B cell (primary cell): ENCODE measurements around the gene FMNL2. TPM values are rescaled to one million over a fixed set of nuclear protein-coding genes. Genes with fewer than 3 reads are reported as not detected.

Experiments
- ATAC-seq: fragments of 200-7000 bp; cut with Tn5 transposase; one replicate; pipeline ENCODE4 v1.10.0; 2021; ENCODE audit warnings: low read depth, mild to moderate bottlenecking, moderate number of reproducible peaks, moderate library complexity
- CTCF ChIA-PET: fragments of 350-600 bp; sonication (Branson Sonifier 250); formaldehyde crosslinking; loops from one replicate; lab custom pipeline; 2021; ENCODE audit warnings: antibody characterized with exemption, inconsistent platforms; lab: Charles Lee
- POLR2A ChIA-PET: fragments of 350-600 bp; sonication (Branson Sonifier 250); formaldehyde crosslinking; loops from one replicate; lab custom pipeline; 2021; ENCODE audit warnings: antibody characterized with exemption; lab: Charles Lee
- DNase-seq: peaks from one replicate; pipeline ENCODE4 v3.0.0; 2013
- H2AFZ ChIP-seq: 2 replicates; pipeline ENCODE4 v1.6.1; 2012; ENCODE audit warnings: mild to moderate bottlenecking, low read depth, low read length; ENCODE audit not compliant: insufficient read depth, poor library complexity, severe bottlenecking
- H3K27ac ChIP-seq, 2 donors: 1 replicate in 1 of 2; 2 replicates in 1 of 2; pipeline ENCODE4 v1.5.1; 2012 to 2013; ENCODE audit warnings: low read length in 2 of 2, mild to moderate bottlenecking in 2 of 2, moderate library complexity in 1 of 2
- H3K27me3 ChIP-seq, 4 experiments: fragments of 200-600 bp in 1 of 4; sonication (generic) in 1 of 4; replicated peaks in 1 of 4; 1 replicate in 2 of 4; 2 replicates in 2 of 4; pipeline versions ENCODE4 v1.6.1 to v1.7.0; 2013 to 2016; ENCODE audit warnings: low read length in 3 of 4, mild to moderate bottlenecking in 2 of 4, mixed read lengths in 1 of 4, moderate library complexity in 1 of 4; ENCODE audit not compliant: insufficient read depth in 4 of 4, control insufficient read depth in 3 of 4; ENCODE audit errors: control extremely low read depth in 1 of 4
- H3K36me3 ChIP-seq, 2 experiments: replicated peaks in 1 of 2; 1 replicate in 1 of 2; 2 replicates in 1 of 2; pipeline versions ENCODE4 v1.6.1 to v1.7.1; 2013; ENCODE audit warnings: low read length in 1 of 2; ENCODE audit not compliant: insufficient read depth in 2 of 2, control insufficient read depth in 1 of 2; ENCODE audit errors: control extremely low read depth in 1 of 2, extremely low read depth in 1 of 2
- H3K4me1 ChIP-seq, 2 donors: fragments of 200-600 bp in 1 of 2; sonication (generic) in 1 of 2; 1 replicate in 1 of 2; 2 replicates in 1 of 2; pipeline versions ENCODE4 v1.5.1 to v1.6.1; 2013 to 2017; ENCODE audit warnings: low read length in 2 of 2; ENCODE audit not compliant: control insufficient read depth in 2 of 2, insufficient read depth in 2 of 2
- H3K4me2 ChIP-seq: replicated peaks from 2 replicates; pipeline ENCODE3; 2012; ENCODE audit warnings: mild to moderate bottlenecking, low read depth, low read length; ENCODE audit not compliant: poor library complexity, severe bottlenecking
- H3K4me3 ChIP-seq, 5 experiments: fragments of 200-600 bp in 1 of 5; sonication (generic) in 1 of 5; 1 replicate in 3 of 5; 2 replicates in 2 of 5; pipeline versions ENCODE4 v1.5.1 to v1.7.0; 2011 to 2016; ENCODE audit warnings: low read length in 4 of 5, mild to moderate bottlenecking in 4 of 5, low read depth in 2 of 5, control low read depth in 1 of 5, moderate library complexity in 1 of 5; ENCODE audit not compliant: insufficient read depth in 1 of 5; ENCODE audit errors: control extremely low read depth in 1 of 5, extremely low read depth in 1 of 5
- H3K79me2 ChIP-seq: fragments of 200-600 bp; sonication (generic); one replicate; pipeline ENCODE4 v1.6.0; 2016; ENCODE audit warnings: low read length; ENCODE audit not compliant: control insufficient read depth, insufficient read depth
- H3K9ac ChIP-seq: fragments of 200-600 bp; sonication (generic); 2 replicates; pipeline ENCODE4 v1.6.1; 2017; ENCODE audit warnings: mild to moderate bottlenecking, low read length, moderate library complexity
- H3K9me3 ChIP-seq, 3 donors: one replicate each; pipeline versions ENCODE4 v1.6.1 to v1.7.1; 2013; ENCODE audit warnings: low read length in 2 of 3; ENCODE audit not compliant: control insufficient read depth in 2 of 3, insufficient read depth in 1 of 3; ENCODE audit errors: control extremely low read depth in 1 of 3
- H4K20me1 ChIP-seq: 2 replicates; pipeline ENCODE4 v1.6.0; 2012; ENCODE audit warnings: mild to moderate bottlenecking, low read length; ENCODE audit not compliant: insufficient read depth, control insufficient read depth, poor library complexity, severe bottlenecking
- H3K27ac Mint-ChIP-seq: one replicate; pipeline ENCODE4 v1.8.0; 2021; ENCODE audit warnings: mixed read lengths
- H3K27me3 Mint-ChIP-seq: one replicate; pipeline ENCODE4 v1.8.0; 2021; ENCODE audit warnings: mixed read lengths
- H3K4me1 Mint-ChIP-seq: one replicate; pipeline ENCODE4 v1.8.0; 2021; ENCODE audit warnings: mixed read lengths
- H3K4me3 Mint-ChIP-seq: one replicate; pipeline ENCODE4 v1.8.0; 2021; ENCODE audit warnings: mixed read lengths
- H3K9me3 Mint-ChIP-seq: one replicate; pipeline ENCODE4 v1.8.0; 2022; ENCODE audit warnings: mixed read lengths; ENCODE audit not compliant: insufficient read depth
- CTCF ChIP-seq: fragments of 200-600 bp; IDR thresholded peaks from one replicate; pipeline ENCODE4 v1.8.0; 2022; ENCODE audit warnings: antibody characterized with exemption, mild to moderate bottlenecking
- EZH2 ChIP-seq: IDR thresholded peaks from 2 replicates; pipeline ENCODE4 v1.6.1; 2012; ENCODE audit warnings: borderline replicate concordance, low read depth, mild to moderate bottlenecking, moderate library complexity, low read length; ENCODE audit not compliant: insufficient read depth, poor library complexity, severe bottlenecking
- WGBS: methylation state at CpG from one replicate; pipeline ENCODE4 v1.1.5; 2013; ENCODE audit warnings: missing lambda C conversion rate; ENCODE audit not compliant: insufficient coverage; 5-methylcytosine and 5-hydroxymethylcytosine counted together
- intact Hi-C: fragments of 100-400 bp; cut with micrococcal nuclease; formaldehyde crosslinking; loops from one replicate; pipeline ENCODE4 v1.10.0; 2022
- polyA plus RNA-seq: library from polyadenylated mRNA; depleted of rRNA; stranded (reverse); fragments of >200 nt; gene quantifications from 2 replicates; pipeline ENCODE4 v1.2.3, GENCODE V29; 2012
- total RNA-seq, 2 donors: library from RNA; stranded (reverse); fragments of 120-200 nt in 1 of 2; gene quantifications; 1 replicate in 1 of 2; 2 replicates in 1 of 2; pipeline versions ENCODE4 v1.2.3 to v1.2.4, GENCODE V29; 2013 to 2022

Gene FMNL2
- total and polyA plus RNA-seq, 2 donors (not counting 1 experiment from before 2014, with no cell fraction given): 0.73 to 8.8 TPM

- no peaks in the 10 kb centered on the region for H3K27me3 Mint-ChIP-seq
- H3K4me2 ChIP-seq: no peak overlapping the region
- ATAC-seq (no peak), DNase-seq (no peak)
- TF ChIP-seq CTCF: no peak
- TF ChIP-seq EZH2: no peak
- no peaks in the 10 kb centered on the region for H3K79me2 ChIP-seq
- WGBS: 57% methylated on average over 5 of the region's 8 CpGs
- H3K27ac ChIP-seq: no peak overlapping the region
- peaks cover 6 to 11% of the 10 kb centered on the region in 2 donors for H3K4me1 ChIP-seq
- CTCF ChIA-PET: no interaction called here
- no peak overlapping the region for H3K27ac Mint-ChIP-seq
- no peaks in the 10 kb centered on the region for H4K20me1 ChIP-seq
- no peak overlapping the region for H3K4me3 ChIP-seq
- no peak overlapping the region for H3K4me3 Mint-ChIP-seq
- H3K36me3 ChIP-seq: no peaks in the 10 kb centered on the region
- peaks cover 39% of the 10 kb centered on the region for H3K4me1 Mint-ChIP-seq
- H3K9me3 Mint-ChIP-seq: no peaks in the 10 kb centered on the region
- intact Hi-C loops: no loop called here
- H3K9ac ChIP-seq: no peak overlapping the region
- H2AFZ ChIP-seq: no peak overlapping the region
- no peaks in the 10 kb centered on the region for H3K27me3 ChIP-seq
- no peaks in the 10 kb centered on the region for H3K9me3 ChIP-seq
- POLR2A ChIA-PET: no interaction called here
These were observed 151.2 kb downstream of the FMNL2 start for GRCh38 chr2:152485954-152486736.

GRCh38 chr2:152486737-152487400, 151.9 kb downstream of the FMNL2 start:
- Mint-ChIP-seq H3K9me3 (no peaks in the 10 kb centered on the region), H3K27ac (no peak overlapping the region), H3K27me3 (no peaks in the 10 kb centered on the region), H3K4me1 (peaks cover 41% of the 10 kb centered on the region), H3K4me3 (no peak overlapping the region)
- Histone ChIP-seq H3K4me2 (no peak overlapping the region), H3K9ac (no peak overlapping the region), H3K36me3 (no peaks in the 10 kb centered on the region), H3K4me1 (peaks cover 6 to 11% of the 10 kb centered on the region in 2 donors), H3K27me3 (no peaks in the 10 kb centered on the region), H3K4me3 (no peak overlapping the region), H3K27ac (no peak overlapping the region), H2AFZ (no peak overlapping the region), H3K9me3 (no peaks in the 10 kb centered on the region), H4K20me1 (no peaks in the 10 kb centered on the region), H3K79me2 (no peaks in the 10 kb centered on the region)
- no peak for TF ChIP-seq EZH2
- no peak for TF ChIP-seq CTCF
- no CpG with 5 or more reads among the region's 3 CpGs for WGBS
- CTCF ChIA-PET: no interaction called here
- DNase-seq (no peak), ATAC-seq (no peak)
- POLR2A ChIA-PET: no interaction called here
- intact Hi-C loops: no loop called here
